HG02571 (cell line): Measurements from ENCODE around the gene MACROH2A1.

Source experiments
- ATAC-seq: cut with Tn5 transposase; IDR thresholded peaks from one replicate; pipeline ENCODE4 v1.9.1; 2021; ENCODE audit warnings: mild to moderate bottlenecking, moderate library complexity; ENCODE audit not compliant: unreplicated experiment

Gene MACROH2A1

GRCh38 chr5:135398160-135398854 lies 724 bp downstream of the MACROH2A1 start:
- ATAC-seq: peak; percentile 40

- ATAC-seq: no peak
Observed at GRCh38 chr5:135397084-135397483, 1.9 kb downstream of the MACROH2A1 start.

DNA sequence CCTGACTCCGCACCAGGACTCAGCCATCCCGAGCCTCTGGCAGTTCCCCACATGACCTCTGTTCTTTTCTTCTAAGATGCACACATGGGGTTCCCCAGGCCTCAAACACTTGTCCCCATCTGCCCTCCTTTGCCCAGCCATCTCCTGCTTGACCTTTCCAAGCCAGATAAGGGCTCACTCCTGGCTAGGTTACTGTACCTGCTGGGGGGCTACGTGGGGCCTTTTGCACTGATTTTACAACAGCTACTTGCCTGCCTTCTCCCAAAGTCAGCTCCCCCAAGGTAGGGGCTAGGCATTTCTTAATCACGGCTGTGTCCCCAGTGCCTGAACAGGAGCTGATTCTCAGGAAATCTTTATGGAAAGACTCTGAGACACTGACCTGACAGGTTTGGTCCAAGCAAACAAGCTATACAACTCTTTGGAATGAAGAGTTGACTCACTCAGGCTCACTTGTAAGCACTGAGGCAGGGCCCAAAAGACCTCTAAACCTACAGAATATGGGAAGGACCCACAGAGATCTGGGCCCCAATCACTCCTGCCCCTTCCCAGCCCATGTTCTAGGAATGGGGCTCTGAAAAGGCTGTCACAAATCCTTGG lies 2.5 kb downstream of the MACROH2A1 start:
- ATAC-seq: no peak

DNA sequence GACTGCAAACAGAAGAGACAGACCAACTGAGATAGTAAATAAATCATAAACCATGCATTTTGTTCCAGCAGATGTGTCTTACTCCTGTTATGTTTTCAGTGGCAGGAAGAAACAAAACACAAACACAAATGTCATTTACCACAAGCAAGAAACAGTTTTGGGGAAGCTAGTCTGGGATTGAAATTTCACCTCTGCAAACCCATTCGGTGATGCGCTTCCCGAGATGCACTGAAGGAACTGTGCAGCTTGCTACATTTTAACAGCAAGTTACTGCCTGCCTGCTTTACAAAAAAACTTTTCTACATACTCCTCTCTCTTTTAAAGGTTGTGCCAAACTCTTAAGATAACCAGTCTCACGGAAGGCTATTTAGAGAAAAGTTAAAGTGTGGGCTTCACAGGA lies 3.2 kb downstream of the MACROH2A1 start:
- ATAC-seq: no peak

DNA sequence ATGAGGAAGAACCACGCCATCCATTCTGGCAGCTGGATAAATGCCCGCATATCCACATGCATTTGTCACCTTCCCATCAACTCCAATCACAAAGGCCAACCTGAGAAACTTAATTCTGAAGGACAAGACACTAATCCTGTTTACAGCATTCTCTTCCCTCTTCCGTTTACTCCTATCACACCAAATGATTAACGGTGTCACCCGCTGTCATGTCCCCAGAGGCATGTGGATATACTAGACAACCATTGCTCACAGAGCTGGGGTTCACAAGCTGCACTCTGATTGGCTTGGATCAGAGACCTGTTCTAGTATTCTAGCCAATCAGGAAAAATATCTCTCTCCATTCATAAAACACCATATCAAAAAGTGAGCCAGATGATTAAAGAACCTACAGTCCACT lies 3.6 kb downstream of the MACROH2A1 start:
- no peak for ATAC-seq

GRCh38 chr5:135394095-135394494 lies 4.9 kb downstream of the MACROH2A1 start:
- no peak for ATAC-seq

GRCh38 chr5:135393691-135394090 lies 5.3 kb downstream of the MACROH2A1 start:
- ATAC-seq: no peak

DNA sequence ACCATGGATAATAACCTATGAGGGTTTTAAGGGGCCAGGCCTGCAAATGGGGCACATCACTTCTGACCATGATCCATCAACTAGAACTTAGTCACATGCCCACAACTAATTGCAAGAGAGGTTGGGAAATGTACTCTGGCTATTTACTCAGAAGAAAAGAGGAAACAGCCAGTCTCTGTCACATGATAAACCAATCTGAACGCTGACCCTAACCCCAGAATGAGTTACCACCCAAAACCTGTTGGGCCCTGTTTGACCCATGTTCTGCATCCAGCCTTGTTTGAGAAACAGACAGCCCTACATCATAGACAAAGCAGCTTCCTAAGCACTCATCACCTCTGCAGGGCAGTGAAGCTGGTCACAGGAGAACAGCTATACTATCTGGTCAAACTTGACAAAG lies 5.8 kb downstream of the MACROH2A1 start:
- ATAC-seq: no peak

DNA sequence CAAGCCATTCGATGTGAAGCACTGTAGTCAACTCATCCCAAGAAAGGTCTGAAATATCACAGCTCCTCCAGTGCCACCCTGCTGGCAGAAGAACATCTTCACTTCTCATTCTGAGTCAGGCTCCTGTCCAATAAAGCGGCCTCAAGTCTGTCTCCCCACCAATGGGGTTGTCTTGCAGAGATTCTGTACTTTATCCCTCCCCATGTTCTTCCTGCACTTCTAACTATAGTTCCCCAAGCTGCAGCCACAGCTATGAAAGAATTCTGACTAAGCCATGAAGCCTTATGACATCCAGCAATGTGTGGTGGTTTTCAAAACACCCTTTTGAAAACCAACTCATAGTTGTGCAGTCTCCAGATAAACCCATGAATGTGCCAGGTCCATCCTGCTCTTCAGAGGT lies 6.8 kb downstream of the MACROH2A1 start:
- ATAC-seq: no peak

GRCh38 chr5:135391869-135392255 lies 7.2 kb downstream of the MACROH2A1 start:
- no peak for ATAC-seq

GRCh38 chr5:135391116-135391868 lies 7.7 kb downstream of the MACROH2A1 start:
- no peak for ATAC-seq

- no peak for ATAC-seq
Observed at GRCh38 chr5:135388860-135389435, 10.1 kb downstream of the MACROH2A1 start.

DNA sequence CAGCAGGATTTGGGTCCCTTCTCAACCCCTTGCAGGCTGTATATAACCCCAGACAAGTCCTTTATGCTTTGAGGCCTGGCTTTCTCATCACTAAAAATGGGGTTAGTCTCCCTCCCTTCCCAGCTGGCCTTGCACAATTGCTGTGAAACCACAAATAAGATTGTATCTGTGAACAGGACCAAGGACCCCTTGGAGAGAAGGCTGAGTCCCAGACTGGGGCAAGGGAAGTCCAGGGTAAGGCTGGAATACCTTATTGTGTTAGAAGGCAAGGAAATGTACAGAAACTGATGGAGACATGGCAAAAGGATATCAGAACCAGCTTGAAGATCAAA lies 11.4 kb downstream of the MACROH2A1 start:
- no peak for ATAC-seq

- no peak for ATAC-seq
Observed at GRCh38 chr5:135386886-135387628, 12.0 kb downstream of the MACROH2A1 start.

DNA sequence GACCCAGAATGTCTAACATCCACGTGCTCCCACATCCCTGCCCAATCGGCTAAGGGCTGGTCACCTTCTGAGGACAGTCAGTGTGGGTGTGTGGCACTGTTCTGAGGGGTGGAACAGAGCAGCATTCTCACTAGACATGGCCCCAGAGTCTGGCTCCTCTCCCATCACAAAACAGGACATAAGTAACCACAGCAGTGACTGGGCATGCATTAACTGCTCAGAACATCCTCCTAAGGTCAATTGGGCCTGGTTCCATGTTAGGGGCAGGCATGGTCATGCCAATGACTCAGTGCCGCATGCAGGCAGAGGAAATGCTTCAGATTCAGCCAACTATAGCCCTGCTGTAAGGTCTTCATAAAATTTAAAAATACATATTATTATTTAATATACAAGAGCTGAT lies 12.9 kb downstream of the MACROH2A1 start:
- no peak for ATAC-seq

DNA sequence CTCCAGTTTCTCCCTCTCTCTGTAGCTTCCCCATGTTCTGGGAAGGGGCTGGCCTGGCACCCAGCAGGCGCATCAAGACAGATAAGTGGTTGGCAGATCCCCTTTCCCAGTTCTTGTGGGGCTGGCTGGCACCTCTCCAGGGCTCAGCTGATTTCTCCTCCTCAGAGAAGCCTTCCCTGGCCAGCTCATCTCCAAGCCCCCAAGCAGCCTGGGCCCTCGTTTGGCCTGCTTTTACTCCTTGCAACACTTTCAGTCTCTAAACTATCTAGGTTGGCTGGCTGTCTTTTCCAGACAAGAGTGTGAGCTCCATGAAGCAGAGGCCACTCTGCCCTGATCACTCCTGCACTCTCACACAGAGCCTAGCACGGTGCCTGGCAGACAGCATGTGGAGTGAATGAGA lies 13.5 kb downstream of the MACROH2A1 start:
- ATAC-seq: no peak

- ATAC-seq: no peak
Observed at GRCh38 chr5:135384898-135385297, 14.1 kb downstream of the MACROH2A1 start.

DNA sequence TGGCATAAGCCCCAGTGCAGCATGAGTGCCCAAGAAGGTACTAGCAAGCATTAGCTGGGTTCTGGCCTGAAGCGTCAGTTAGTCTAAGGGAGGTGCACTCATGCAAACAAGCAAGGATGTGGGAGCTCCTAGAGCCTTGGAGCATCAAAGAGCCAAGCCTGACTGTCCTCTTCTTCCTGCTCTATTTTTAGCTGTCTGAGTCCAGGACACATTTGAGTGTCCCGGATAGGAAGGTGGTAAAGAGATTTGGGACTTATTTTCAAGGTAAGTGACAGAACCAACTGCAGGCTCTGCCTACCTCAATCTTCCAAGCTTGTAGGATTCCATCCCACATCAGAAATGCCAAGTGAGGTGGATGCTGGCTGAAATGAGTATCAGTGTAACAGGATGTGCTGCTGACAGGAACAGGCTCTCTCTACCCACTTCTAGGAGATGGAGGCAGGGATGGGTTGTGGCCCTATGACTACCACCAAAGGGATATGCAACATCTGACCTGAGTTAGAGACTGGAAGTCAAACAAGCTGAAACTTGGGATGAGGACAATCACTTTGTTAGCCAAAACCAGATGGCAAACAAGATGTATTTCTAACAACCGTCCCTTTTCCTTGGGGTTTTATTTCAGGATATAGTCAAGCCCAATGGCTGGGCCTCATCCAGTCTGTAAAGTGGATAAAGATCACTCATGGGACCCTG lies 15.1 kb downstream of the MACROH2A1 start:
- no peak for ATAC-seq

GRCh38 chr5:135382981-135383380 lies 16.1 kb downstream of the MACROH2A1 start:
- ATAC-seq: no peak

DNA sequence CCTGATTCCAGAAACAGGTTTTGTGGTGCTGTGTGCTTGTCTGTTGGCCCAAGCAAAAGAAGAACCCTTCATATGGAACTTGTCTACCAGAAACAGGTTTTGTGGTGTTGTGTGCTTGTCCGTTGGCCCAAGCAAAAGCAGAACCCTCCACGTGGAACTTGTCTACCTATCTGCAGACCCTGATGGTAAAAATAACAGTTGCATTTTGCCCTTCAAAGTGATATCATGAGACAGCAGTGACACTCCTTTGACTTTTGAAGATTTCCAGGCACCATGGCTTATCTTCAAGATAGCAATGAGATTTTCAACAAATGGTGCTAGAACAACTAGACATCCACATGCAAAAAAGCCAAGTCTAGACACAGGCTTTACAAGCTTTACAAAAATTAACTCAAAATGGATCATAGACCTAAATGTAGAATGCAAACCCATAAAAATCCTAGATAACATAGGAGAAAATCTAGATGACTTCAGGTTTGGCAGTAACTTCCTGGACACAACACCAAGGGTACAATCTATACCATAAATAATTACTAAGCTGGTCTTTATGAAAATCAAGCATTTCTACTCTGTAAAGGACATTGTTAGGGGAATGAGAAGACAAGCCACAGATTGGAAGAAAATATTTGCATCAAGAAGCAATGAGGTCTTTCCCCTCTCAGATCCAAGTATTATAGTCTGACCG lies 16.8 kb downstream of the MACROH2A1 start:
- ATAC-seq: no peak
